HL-60 (cell line): ENCODE measurements around the gene TTF2.

Source experiments
- DNase-seq, 2 experiments: peaks; one replicate each; pipeline ENCODE4 v3.0.0-alpha.2; 2010 to 2020; ENCODE audit warnings: low read depth in 1 of 2, low spot score in 1 of 2
- H3K27ac ChIP-seq: fragments of 250-450 bp; sonication (Bioruptor Pico); replicated peaks from 2 replicates; pipeline ENCODE4 v1.5.1; 2020; ENCODE audit warnings: mild to moderate bottlenecking, moderate library complexity
- H3K27me3 ChIP-seq: fragments of 250-450 bp; sonication (Bioruptor Pico); 2 replicates; pipeline ENCODE4 v1.5.1; 2021; ENCODE audit warnings: mild to moderate bottlenecking, moderate library complexity; ENCODE audit not compliant: insufficient read depth, poor library complexity, severe bottlenecking
- H3K4me3 ChIP-seq: replicated peaks from 2 replicates; pipeline ENCODE4 v1.5.1; 2011; ENCODE audit warnings: mild to moderate bottlenecking, control low read depth, low read length; ENCODE audit not compliant: insufficient read depth
- CTCF ChIP-seq: IDR thresholded peaks from one replicate; pipeline ENCODE4 v1.5.1; 2011; ENCODE audit warnings: low read length, control low read depth, inconsistent platforms; ENCODE audit not compliant: insufficient read depth
- GABPA ChIP-seq: IDR thresholded peaks from 2 replicates; pipeline ENCODE4 v1.6.1; 2012; ENCODE audit warnings: low read depth
- POLR2AphosphoS5 ChIP-seq: IDR thresholded peaks from 2 replicates; pipeline ENCODE4 v1.6.1; 2012; ENCODE audit warnings: low read depth
- SPI1 ChIP-seq: IDR thresholded peaks from 2 replicates; pipeline ENCODE4 v1.6.1; 2012; ENCODE audit warnings: low read depth, mild to moderate bottlenecking, borderline replicate concordance
- TF ChIP-seq, protein P1 (sequence below): IDR thresholded peaks from 2 replicates; pipeline ENCODE4 v1.6.1; 2012; ENCODE audit warnings: low read depth; ENCODE audit not compliant: insufficient replicate concordance

Gene TTF2

GRCh38 chr1:117067533-117068370 is 7.6 kb downstream of the TTF2 start:
- DNase-seq, result peak in 1 of 2 experiments; percentile 43

GRCh38 chr1:117068580-117068979 is 8.5 kb downstream of the TTF2 start:
- no peak for TF ChIP-seq POLR2AphosphoS5
- no peak for TF ChIP-seq GABPA
- TF ChIP-seq CTCF, result no peak
- TF ChIP-seq, protein P1, sequence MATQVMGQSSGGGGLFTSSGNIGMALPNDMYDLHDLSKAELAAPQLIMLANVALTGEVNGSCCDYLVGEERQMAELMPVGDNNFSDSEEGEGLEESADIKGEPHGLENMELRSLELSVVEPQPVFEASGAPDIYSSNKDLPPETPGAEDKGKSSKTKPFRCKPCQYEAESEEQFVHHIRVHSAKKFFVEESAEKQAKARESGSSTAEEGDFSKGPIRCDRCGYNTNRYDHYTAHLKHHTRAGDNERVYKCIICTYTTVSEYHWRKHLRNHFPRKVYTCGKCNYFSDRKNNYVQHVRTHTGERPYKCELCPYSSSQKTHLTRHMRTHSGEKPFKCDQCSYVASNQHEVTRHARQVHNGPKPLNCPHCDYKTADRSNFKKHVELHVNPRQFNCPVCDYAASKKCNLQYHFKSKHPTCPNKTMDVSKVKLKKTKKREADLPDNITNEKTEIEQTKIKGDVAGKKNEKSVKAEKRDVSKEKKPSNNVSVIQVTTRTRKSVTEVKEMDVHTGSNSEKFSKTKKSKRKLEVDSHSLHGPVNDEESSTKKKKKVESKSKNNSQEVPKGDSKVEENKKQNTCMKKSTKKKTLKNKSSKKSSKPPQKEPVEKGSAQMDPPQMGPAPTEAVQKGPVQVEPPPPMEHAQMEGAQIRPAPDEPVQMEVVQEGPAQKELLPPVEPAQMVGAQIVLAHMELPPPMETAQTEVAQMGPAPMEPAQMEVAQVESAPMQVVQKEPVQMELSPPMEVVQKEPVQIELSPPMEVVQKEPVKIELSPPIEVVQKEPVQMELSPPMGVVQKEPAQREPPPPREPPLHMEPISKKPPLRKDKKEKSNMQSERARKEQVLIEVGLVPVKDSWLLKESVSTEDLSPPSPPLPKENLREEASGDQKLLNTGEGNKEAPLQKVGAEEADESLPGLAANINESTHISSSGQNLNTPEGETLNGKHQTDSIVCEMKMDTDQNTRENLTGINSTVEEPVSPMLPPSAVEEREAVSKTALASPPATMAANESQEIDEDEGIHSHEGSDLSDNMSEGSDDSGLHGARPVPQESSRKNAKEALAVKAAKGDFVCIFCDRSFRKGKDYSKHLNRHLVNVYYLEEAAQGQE, result no peak
- no peak for TF ChIP-seq SPI1
- no peak for DNase-seq
- no peaks in the 10 kb centered on the region for H3K27me3 ChIP-seq
- no peak overlapping the region for H3K4me3 ChIP-seq
- H3K27ac ChIP-seq, result no peak overlapping the region

More at GRCh38 chr1:117067533-117068370, 7.6 kb downstream of the TTF2 start:
- TF ChIP-seq, protein P1, result no peak
- no peak for TF ChIP-seq POLR2AphosphoS5
- no peak for TF ChIP-seq GABPA
- TF ChIP-seq SPI1, result no peak
- TF ChIP-seq CTCF, result peak; percentile 62
- no peak overlapping the region for H3K27ac ChIP-seq
- H3K27me3 ChIP-seq, result no peaks in the 10 kb centered on the region
- H3K4me3 ChIP-seq, result no peak overlapping the region

- no peak overlapping the region for H3K4me3 ChIP-seq
- no peak overlapping the region for H3K27ac ChIP-seq
- no peak for DNase-seq
- no peaks in the 10 kb centered on the region for H3K27me3 ChIP-seq
- no peak for TF ChIP-seq CTCF
- no peak for TF ChIP-seq POLR2AphosphoS5
- TF ChIP-seq, protein P1, result no peak
- no peak for TF ChIP-seq SPI1
- TF ChIP-seq GABPA, result no peak
Observed at GRCh38 chr1:117069220-117069844, 9.2 kb downstream of the TTF2 start.
